ENCODE data around the gene CRYAB. TPM values are rescaled to one million over a fixed set of nuclear protein-coding genes. Genes with fewer than 3 reads are reported as not detected.

Gene CRYAB
- polyA plus RNA-seq, 2 of the 4 experiments (the other 2 are of a cell fraction) = 1.1 to 25.3 TPM

DNA sequence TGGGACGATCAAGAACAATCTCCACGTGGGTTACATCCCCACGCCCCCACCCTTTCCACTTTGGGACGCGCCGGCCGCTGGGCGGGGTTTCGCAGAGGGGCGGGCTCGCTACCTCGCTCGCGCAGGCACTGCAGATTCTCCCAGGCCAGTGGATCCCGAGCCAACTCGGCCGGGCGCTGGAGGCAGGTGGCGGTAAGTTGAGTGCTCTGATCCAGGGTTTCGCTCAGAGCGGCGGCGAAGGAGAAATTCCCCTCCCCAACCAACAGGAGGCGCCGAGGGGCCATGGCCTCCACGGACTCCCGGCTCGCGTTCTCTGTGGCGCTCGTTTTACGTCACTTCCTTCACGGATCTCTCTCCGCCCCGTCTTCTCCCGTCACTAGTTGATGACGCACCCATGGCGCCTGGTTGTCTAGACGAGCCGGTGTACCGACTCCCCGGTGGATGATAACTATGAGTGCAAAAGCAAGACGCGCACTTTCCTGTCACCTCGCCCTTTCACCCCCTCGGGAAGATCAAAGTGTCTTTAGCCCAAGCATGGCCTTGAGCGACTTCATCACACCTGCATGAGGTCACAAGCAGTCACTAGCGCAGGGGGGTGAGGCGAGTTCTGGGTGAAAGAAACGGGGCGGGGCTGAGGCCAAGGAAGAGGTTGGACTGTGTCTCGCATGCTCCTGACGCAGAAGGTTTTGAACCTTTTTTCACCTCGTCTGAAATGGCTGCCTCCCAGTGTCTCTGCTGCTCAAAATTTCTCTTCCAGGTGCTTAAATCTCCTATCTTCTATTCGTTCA is 32.5 kb downstream of the CRYAB start, which contains the start of the genes CFAP68 and FDXACB1:
Gene CFAP68, plus strand, starts transcription at position 693 of the 788 bp plus-strand sequence. Its CDS starts 20 bp downstream, at position 713.
Gene FDXACB1, minus strand, starts transcription at position 317 of the 788 bp plus-strand sequence. Its CDS starts 33 bp downstream, at position 284.
- Histone ChIP-seq H3K4me2 (peak within 1 kb of the TSS; percentile 92), H3K4me3 (peak within 1 kb of the TSS; percentile 78), H3K27ac (peak within 1 kb of the TSS; percentile 80 to 99), H3K4me1 (peaks cover 9% of the 10 kb centered on the region; the same call in 1 of the 3 replicates), H3K9me3 (no peaks in the 10 kb centered on the region)
- 2% methylated on average over 46 of the region's 55 CpGs for WGBS (ENCODE audit: missing lambda C conversion rate)
- POLR2A ChIA-PET = interaction anchor here (1.1 to 1.7 kb wide), 2 partner anchors 48 kb away, joined by 5 to 7 read pairs; no protein-coding TSS in a partner anchor
- FAIRE-seq (no peak), DNase-seq (ENCODE audit: low read depth in 1 of 2, low spot score in 1 of 2) (peak; percentile 83 to 98), ATAC-seq (peak; percentile 96 to 97)
- CTCF ChIA-PET = interaction anchor here (0.9 to 1.5 kb wide), 6 partner anchors 35 to 106 kb away, joined by 3 to 12 read pairs (median 4); no protein-coding TSS in a partner anchor
- TF ChIP-seq ZNF302 (CRISPR knock-in tag; IDR thresholded peaks at IDR 0.05) (no peak), CHD4 (IDR thresholded peaks at IDR 0.05; ENCODE audit: borderline replicate concordance) (no peak), NPAS2 (CRISPR knock-in tag; IDR thresholded peaks at IDR 0.05; ENCODE audit: borderline replicate concordance) (no peak), ZSCAN20 (CRISPR knock-in tag; IDR thresholded peaks at IDR 0.05) (no peak), TP53 (CRISPR knock-in tag; IDR thresholded peaks at IDR 0.05) (no peak), HOXB5 (CRISPR knock-in tag; IDR thresholded peaks at IDR 0.05) (no peak), TFCP2L1 (CRISPR knock-in tag; IDR thresholded peaks at IDR 0.05) (no peak), BHLHE40 (IDR thresholded peaks at IDR 0.05; ENCODE audit: low read depth, low read length) (no peak), CBX2 (IDR thresholded peaks at IDR 0.05; ENCODE audit: borderline replicate concordance, low read depth) (no peak), SREBF2 (IDR thresholded peaks at IDR 0.05) (no peak), RFX5 (IDR thresholded peaks at IDR 0.05) (no peak), ESRRA (IDR thresholded peaks at IDR 0.05; ENCODE audit: borderline replicate concordance, low read length) (no peak), FOSL2 (IDR thresholded peaks at IDR 0.05) (no peak), FOSL2 (CRISPR knock-in tag; IDR thresholded peaks at IDR 0.05) (peak; percentile 72), CBX8 (IDR thresholded peaks at IDR 0.05) (no peak), ZC3H11A (IDR thresholded peaks at IDR 0.05) (no peak), RAD21 (conservative IDR thresholded peaks at IDR 0.05 in 1 of 2, IDR thresholded peaks at IDR 0.05 in 1 of 2) (peak; percentile 69 to 81), EP300 (IDR thresholded peaks at IDR 0.05) (no peak), POLR2AphosphoS2 (conservative IDR thresholded peaks at IDR 0.05; ENCODE audit: low read length) (no peak), JUN (IDR thresholded peaks at IDR 0.05) (peak in 1 of 2 experiments; percentile 76; a peak in 4 of 5 replicates), FOSB (CRISPR knock-in tag; IDR thresholded peaks at IDR 0.05) (no peak), RNF2 (IDR thresholded peaks at IDR 0.05; ENCODE audit: borderline replicate concordance, low read depth) (no peak), MYC (IDR thresholded peaks at IDR 0.05; ENCODE audit: borderline replicate concordance, low read length) (peak; percentile 41; the same call in 1 of the 2 replicates), SMC3 (IDR thresholded peaks at IDR 0.05) (peak; percentile 65), ZFP36 (IDR thresholded peaks at IDR 0.05; ENCODE audit: borderline replicate concordance, partially characterized antibody) (no peak), HEYL (CRISPR knock-in tag; IDR thresholded peaks at IDR 0.05) (no peak)
- TF ChIP-seq, protein P1, sequence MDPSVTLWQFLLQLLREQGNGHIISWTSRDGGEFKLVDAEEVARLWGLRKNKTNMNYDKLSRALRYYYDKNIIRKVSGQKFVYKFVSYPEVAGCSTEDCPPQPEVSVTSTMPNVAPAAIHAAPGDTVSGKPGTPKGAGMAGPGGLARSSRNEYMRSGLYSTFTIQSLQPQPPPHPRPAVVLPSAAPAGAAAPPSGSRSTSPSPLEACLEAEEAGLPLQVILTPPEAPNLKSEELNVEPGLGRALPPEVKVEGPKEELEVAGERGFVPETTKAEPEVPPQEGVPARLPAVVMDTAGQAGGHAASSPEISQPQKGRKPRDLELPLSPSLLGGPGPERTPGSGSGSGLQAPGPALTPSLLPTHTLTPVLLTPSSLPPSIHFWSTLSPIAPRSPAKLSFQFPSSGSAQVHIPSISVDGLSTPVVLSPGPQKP (IDR thresholded peaks at IDR 0.05; ENCODE audit: low read depth, low read length) = no peak
- TF ChIP-seq, protein P2, sequence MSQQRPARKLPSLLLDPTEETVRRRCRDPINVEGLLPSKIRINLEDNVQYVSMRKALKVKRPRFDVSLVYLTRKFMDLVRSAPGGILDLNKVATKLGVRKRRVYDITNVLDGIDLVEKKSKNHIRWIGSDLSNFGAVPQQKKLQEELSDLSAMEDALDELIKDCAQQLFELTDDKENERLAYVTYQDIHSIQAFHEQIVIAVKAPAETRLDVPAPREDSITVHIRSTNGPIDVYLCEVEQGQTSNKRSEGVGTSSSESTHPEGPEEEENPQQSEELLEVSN (IDR thresholded peaks at IDR 0.05; ENCODE audit: borderline replicate concordance, low read depth) = no peak
- TF ChIP-seq, protein P3, sequence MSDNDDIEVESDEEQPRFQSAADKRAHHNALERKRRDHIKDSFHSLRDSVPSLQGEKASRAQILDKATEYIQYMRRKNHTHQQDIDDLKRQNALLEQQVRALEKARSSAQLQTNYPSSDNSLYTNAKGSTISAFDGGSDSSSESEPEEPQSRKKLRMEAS (IDR thresholded peaks at IDR 0.05) = peak; percentile 79
- TF ChIP-seq, protein P4, sequence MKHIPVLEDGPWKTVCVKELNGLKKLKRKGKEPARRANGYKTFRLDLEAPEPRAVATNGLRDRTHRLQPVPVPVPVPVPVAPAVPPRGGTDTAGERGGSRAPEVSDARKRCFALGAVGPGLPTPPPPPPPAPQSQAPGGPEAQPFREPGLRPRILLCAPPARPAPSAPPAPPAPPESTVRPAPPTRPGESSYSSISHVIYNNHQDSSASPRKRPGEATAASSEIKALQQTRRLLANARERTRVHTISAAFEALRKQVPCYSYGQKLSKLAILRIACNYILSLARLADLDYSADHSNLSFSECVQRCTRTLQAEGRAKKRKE (CRISPR knock-in tag; IDR thresholded peaks at IDR 0.05; ENCODE audit: low read depth) = no peak
- TF ChIP-seq, protein P5, sequence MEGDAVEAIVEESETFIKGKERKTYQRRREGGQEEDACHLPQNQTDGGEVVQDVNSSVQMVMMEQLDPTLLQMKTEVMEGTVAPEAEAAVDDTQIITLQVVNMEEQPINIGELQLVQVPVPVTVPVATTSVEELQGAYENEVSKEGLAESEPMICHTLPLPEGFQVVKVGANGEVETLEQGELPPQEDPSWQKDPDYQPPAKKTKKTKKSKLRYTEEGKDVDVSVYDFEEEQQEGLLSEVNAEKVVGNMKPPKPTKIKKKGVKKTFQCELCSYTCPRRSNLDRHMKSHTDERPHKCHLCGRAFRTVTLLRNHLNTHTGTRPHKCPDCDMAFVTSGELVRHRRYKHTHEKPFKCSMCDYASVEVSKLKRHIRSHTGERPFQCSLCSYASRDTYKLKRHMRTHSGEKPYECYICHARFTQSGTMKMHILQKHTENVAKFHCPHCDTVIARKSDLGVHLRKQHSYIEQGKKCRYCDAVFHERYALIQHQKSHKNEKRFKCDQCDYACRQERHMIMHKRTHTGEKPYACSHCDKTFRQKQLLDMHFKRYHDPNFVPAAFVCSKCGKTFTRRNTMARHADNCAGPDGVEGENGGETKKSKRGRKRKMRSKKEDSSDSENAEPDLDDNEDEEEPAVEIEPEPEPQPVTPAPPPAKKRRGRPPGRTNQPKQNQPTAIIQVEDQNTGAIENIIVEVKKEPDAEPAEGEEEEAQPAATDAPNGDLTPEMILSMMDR (IDR thresholded peaks at IDR 0.05) = peak; percentile 56
- TF ChIP-seq, protein P6, sequence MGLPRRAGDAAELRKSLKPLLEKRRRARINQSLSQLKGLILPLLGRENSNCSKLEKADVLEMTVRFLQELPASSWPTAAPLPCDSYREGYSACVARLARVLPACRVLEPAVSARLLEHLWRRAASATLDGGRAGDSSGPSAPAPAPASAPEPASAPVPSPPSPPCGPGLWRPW (IDR thresholded peaks at IDR 0.05) = no peak
- TF ChIP-seq, protein P7, sequence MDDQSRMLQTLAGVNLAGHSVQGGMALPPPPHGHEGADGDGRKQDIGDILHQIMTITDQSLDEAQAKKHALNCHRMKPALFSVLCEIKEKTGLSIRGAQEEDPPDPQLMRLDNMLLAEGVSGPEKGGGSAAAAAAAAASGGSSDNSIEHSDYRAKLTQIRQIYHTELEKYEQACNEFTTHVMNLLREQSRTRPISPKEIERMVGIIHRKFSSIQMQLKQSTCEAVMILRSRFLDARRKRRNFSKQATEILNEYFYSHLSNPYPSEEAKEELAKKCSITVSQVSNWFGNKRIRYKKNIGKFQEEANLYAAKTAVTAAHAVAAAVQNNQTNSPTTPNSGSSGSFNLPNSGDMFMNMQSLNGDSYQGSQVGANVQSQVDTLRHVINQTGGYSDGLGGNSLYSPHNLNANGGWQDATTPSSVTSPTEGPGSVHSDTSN (IDR thresholded peaks at IDR 0.05) = no peak
- TF ChIP-seq, protein P8, sequence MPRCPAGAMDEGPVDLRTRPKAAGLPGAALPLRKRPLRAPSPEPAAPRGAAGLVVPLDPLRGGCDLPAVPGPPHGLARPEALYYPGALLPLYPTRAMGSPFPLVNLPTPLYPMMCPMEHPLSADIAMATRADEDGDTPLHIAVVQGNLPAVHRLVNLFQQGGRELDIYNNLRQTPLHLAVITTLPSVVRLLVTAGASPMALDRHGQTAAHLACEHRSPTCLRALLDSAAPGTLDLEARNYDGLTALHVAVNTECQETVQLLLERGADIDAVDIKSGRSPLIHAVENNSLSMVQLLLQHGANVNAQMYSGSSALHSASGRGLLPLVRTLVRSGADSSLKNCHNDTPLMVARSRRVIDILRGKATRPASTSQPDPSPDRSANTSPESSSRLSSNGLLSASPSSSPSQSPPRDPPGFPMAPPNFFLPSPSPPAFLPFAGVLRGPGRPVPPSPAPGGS (IDR thresholded peaks at IDR 0.05) = peak; percentile 63; the same call in 1 of the 3 replicates

Data from A549 (cell line).